Measurements from ENCODE around the gene REV3L. TPM values are rescaled to one million over a fixed set of nuclear protein-coding genes. Genes with fewer than 3 reads are reported as not detected.

The REV3L gene
- total and polyA plus RNA-seq, 2 of the 13 experiments (the other 11 are each of a cell fraction or from before 2014, with no cell fraction given): 12.8 to 31.3 TPM

DNA sequence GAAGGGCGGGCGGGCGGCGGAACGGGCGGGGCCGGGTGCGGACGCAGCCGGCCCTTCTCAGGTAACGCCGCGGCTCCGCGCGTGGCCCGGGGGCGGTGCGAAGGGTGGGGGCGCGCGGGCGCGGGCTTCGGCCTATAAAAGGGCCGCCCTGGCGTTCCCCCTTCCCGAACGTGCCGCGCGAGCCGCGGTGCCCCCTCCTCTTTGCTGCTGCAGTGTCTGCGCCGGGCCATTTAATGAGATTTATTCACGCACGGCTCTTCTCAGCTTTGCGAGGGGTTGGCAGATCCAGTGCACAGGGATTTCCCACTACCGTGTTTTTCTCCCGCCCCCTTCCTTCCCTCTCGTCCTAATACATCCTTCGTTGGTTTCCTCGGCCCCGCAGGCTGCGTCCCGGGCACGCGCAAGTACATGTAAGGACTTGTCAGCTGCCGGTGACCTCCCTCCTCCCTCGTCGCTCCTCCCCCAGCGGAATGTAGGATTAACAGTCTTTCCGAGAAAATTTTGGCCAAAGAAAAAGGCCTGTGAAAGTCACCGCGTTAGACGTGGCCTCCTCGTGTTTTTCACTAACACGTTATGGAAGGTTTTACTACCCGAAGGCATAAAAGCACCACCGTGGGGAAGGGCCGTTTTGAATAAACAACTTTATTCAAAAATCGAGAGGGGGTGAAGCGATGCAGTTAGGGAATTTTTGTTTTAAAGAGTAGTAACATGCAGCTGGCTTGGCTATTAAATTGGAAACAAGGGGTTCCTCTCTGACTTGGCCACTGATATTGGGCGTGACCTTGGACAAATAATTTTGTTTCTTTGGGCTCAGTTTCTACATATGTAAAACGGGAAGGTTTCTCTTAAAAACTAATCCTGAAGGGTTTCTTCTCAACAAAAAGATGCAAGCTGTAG, 966 bp upstream of the REV3L start (continued):
- TF ChIP-seq, protein P1, sequence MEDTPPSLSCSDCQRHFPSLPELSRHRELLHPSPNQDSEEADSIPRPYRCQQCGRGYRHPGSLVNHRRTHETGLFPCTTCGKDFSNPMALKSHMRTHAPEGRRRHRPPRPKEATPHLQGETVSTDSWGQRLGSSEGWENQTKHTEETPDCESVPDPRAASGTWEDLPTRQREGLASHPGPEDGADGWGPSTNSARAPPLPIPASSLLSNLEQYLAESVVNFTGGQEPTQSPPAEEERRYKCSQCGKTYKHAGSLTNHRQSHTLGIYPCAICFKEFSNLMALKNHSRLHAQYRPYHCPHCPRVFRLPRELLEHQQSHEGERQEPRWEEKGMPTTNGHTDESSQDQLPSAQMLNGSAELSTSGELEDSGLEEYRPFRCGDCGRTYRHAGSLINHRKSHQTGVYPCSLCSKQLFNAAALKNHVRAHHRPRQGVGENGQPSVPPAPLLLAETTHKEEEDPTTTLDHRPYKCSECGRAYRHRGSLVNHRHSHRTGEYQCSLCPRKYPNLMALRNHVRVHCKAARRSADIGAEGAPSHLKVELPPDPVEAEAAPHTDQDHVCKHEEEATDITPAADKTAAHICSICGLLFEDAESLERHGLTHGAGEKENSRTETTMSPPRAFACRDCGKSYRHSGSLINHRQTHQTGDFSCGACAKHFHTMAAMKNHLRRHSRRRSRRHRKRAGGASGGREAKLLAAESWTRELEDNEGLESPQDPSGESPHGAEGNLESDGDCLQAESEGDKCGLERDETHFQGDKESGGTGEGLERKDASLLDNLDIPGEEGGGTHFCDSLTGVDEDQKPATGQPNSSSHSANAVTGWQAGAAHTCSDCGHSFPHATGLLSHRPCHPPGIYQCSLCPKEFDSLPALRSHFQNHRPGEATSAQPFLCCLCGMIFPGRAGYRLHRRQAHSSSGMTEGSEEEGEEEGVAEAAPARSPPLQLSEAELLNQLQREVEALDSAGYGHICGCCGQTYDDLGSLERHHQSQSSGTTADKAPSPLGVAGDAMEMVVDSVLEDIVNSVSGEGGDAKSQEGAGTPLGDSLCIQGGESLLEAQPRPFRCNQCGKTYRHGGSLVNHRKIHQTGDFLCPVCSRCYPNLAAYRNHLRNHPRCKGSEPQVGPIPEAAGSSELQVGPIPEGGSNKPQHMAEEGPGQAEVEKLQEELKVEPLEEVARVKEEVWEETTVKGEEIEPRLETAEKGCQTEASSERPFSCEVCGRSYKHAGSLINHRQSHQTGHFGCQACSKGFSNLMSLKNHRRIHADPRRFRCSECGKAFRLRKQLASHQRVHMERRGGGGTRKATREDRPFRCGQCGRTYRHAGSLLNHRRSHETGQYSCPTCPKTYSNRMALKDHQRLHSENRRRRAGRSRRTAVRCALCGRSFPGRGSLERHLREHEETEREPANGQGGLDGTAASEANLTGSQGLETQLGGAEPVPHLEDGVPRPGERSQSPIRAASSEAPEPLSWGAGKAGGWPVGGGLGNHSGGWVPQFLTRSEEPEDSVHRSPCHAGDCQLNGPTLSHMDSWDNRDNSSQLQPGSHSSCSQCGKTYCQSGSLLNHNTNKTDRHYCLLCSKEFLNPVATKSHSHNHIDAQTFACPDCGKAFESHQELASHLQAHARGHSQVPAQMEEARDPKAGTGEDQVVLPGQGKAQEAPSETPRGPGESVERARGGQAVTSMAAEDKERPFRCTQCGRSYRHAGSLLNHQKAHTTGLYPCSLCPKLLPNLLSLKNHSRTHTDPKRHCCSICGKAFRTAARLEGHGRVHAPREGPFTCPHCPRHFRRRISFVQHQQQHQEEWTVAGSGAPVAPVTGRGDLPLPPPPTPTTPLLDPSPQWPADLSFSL (CRISPR knock-in tag; IDR thresholded peaks at IDR 0.05): peak; percentile 64; the same call in 1 of the 2 replicates
- TF ChIP-seq ZNF564 (CRISPR knock-in tag; IDR thresholded peaks at IDR 0.05) (peak; percentile 66), ZNF747 (CRISPR knock-in tag; IDR thresholded peaks at IDR 0.05; ENCODE audit: borderline replicate concordance) (peak; percentile 96), SOX6 (IDR thresholded peaks at IDR 0.05) (no peak), SOX6 (CRISPR knock-in tag; IDR thresholded peaks at IDR 0.05) (peak; percentile 69), ZSCAN31 (CRISPR knock-in tag; IDR thresholded peaks at IDR 0.05; ENCODE audit: low read depth) (peak; percentile 82; the same call in 1 of the 2 replicates), KDM5B (CRISPR knock-in tag; IDR thresholded peaks at IDR 0.05; ENCODE audit: borderline replicate concordance) (no peak; the same call in 1 of the 2 replicates), NFKBIZ (CRISPR knock-in tag; IDR thresholded peaks at IDR 0.05) (no peak; the same call in 1 of the 2 replicates), JUND (CRISPR knock-in tag; IDR thresholded peaks at IDR 0.05) (0 out of 2 replicates have a peak, but pooled peaks have one; percentile 5)
- TF ChIP-seq, protein P2, sequence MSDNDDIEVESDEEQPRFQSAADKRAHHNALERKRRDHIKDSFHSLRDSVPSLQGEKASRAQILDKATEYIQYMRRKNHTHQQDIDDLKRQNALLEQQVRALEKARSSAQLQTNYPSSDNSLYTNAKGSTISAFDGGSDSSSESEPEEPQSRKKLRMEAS (IDR thresholded peaks at IDR 0.05): peak; percentile 91
- TF ChIP-seq, protein P3, sequence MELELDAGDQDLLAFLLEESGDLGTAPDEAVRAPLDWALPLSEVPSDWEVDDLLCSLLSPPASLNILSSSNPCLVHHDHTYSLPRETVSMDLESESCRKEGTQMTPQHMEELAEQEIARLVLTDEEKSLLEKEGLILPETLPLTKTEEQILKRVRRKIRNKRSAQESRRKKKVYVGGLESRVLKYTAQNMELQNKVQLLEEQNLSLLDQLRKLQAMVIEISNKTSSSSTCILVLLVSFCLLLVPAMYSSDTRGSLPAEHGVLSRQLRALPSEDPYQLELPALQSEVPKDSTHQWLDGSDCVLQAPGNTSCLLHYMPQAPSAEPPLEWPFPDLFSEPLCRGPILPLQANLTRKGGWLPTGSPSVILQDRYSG (CRISPR knock-in tag; IDR thresholded peaks at IDR 0.05): peak; percentile 62
- TF ChIP-seq, protein P4, sequence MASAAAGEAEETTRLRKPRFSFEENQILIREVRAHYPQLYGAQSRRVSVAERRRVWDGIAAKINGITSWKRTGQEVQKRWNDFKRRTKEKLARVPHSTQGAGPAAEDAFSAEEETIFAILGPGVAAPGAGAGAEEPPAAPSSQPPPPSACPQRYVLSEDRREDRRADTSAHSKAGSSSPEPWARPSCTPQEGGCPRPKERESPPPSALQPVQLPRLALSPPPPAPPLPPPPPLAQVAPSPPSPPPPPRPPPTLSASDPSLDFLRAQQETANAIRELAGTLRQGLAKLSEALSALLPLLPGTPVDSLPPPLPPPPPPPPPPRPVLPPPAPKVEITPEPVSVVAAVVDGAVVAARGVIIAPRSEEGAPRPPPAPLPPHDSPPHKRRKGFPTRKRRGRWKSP (CRISPR knock-in tag; IDR thresholded peaks at IDR 0.05): 0 out of 2 replicates have a peak, but pooled peaks have one; percentile 61
- TF ChIP-seq, protein P5, sequence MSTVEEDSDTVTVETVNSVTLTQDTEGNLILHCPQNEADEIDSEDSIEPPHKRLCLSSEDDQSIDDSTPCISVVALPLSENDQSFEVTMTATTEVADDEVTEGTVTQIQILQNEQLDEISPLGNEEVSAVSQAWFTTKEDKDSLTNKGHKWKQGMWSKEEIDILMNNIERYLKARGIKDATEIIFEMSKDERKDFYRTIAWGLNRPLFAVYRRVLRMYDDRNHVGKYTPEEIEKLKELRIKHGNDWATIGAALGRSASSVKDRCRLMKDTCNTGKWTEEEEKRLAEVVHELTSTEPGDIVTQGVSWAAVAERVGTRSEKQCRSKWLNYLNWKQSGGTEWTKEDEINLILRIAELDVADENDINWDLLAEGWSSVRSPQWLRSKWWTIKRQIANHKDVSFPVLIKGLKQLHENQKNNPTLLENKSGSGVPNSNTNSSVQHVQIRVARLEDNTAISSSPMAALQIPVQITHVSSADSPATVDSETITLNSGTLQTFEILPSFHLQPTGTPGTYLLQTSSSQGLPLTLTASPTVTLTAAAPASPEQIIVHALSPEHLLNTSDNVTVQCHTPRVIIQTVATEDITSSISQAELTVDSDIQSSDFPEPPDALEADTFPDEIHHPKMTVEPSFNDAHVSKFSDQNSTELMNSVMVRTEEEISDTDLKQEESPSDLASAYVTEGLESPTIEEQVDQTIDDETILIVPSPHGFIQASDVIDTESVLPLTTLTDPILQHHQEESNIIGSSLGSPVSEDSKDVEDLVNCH (CRISPR knock-in tag; IDR thresholded peaks at IDR 0.05): no peak
- TF ChIP-seq, protein P6, sequence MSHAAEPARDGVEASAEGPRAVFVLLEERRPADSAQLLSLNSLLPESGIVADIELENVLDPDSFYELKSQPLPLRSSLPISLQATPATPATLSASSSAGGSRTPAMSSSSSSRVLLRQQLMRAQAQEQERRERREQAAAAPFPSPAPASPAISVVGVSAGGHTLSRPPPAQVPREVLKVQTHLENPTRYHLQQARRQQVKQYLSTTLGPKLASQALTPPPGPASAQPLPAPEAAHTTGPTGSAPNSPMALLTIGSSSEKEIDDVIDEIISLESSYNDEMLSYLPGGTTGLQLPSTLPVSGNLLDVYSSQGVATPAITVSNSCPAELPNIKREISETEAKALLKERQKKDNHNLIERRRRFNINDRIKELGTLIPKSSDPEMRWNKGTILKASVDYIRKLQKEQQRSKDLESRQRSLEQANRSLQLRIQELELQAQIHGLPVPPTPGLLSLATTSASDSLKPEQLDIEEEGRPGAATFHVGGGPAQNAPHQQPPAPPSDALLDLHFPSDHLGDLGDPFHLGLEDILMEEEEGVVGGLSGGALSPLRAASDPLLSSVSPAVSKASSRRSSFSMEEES (CRISPR knock-in tag; IDR thresholded peaks at IDR 0.05): peak; percentile 58; the same call in 1 of the 2 replicates

All from HepG2 (cell line).